KBM-7 (cell line): ENCODE measurements around the gene TAF4.
"Not testable (repeated sequence)": the region's sequence is repeated elsewhere in the genome, so short reads cannot be mapped to it uniquely, and the experiment has no call there.

ENCODE experiments used
- DNase-seq: peaks from one replicate; pipeline ENCODE4 v3.0.0-alpha.2; 2015
- in situ Hi-C: fragments of 300-500 bp; cut with MboI; formaldehyde crosslinking; loops from 2 replicates; pipeline ENCODE4 v1.14.3; 2020; ENCODE audit warnings: low sequenced_read_pairs, low pct_unique_long_range_greater_than_20kb, mixed read lengths

Gene TAF4

DNA sequence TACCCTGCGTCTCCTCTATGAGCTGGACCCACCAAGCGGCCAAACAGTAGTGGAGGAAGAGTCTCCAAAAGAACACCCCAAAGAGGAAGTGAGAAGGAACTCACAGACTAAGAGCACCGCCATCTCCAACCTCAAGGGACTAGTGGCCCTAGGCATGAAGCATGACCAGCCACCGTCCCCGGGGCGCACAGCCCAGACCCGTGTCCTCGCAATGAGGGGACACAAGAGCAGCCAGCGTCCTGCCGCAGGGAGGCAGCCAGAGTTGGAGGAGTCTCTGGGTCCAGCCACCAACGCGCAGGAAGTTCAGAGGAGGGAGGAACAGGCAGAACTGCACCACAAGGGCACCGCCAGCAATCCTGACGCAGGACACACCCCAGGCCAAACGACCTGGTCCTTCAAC lies 72.6 kb downstream of the TAF4 start:
- in situ Hi-C loops = no loop called here
- DNase-seq = no peak

DNA sequence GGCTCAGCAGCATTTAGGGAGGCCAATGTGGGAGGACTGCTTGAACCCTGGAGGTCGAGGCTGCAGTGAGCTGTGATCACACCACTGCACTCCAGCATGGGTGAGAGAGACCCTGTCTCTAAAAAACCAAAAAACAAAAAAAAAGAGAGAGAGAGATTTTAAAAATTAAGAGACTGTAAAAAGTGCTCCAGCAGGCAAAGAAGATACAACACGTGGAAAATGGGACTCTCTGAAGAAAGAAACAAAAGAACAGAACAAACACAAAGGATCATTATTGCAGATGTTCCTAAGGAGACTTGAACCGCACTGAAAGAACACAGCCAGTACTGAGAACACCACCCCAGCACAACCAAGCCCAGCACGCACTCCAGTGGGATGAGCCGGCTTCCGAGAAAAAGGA lies 74.2 kb downstream of the TAF4 start:
- in situ Hi-C loops = no loop called here
- no peak for DNase-seq

DNA sequence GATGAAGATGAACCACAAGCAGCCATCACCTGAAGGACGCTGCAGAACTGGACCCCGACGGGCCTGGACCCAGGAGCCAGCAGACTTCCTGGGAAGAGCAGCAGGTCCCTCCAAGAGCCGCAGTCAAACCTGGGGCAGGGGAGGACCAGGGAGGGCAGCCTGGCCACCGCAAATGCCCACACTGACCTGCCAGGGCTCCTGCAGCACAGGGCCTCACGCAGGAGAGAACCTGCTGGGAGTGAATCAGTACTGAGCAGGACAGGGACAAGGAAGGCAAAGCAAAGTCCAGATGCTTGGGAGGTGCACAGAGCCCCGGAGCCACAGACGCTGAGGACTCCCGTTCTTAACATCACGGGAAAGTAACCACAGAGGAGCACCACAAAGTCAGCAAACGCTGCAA lies 75.2 kb downstream of the TAF4 start:
- no peak for DNase-seq
- in situ Hi-C loops = no loop called here

DNA sequence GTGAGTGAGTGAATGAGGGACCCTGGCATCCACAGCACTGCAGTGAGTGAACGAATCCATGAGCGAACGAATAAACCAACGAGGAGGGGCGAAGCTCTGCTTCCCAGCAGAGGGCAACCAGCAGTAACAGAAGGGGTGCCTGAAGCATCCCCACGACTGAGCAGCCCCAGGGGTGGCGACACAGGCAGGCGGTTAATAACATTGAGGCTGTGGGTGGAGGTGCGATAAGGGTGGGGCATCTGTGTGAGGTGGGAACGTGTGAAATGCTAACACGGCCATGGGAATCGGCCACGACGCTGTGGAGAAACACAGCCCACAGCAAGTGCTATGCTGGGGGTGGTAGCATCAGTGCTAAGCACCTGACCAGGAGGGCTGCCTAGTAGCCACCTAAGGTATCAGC lies 75.9 kb downstream of the TAF4 start:
- in situ Hi-C loops = no loop called here
- no peak for DNase-seq

DNA sequence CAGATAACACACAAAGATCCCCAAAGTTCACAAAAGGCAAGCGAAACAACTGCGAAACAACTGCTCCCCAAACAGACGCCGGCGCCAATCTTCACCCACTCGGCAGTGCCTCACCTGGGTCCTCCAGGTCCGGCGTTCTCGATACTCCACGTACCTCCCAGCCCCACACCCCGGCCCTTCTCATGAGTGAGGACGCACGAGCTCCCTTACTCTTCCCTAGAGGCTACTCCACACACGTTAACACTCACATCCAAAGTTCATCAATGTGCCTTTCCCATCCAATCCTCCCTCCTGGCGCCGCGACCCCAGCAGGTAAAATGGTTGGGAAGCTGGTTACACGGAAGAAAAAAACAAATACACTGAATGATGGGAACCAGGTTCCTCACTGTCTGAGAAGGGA lies 77.0 kb downstream of the TAF4 start:
- DNase-seq = no peak

DNA sequence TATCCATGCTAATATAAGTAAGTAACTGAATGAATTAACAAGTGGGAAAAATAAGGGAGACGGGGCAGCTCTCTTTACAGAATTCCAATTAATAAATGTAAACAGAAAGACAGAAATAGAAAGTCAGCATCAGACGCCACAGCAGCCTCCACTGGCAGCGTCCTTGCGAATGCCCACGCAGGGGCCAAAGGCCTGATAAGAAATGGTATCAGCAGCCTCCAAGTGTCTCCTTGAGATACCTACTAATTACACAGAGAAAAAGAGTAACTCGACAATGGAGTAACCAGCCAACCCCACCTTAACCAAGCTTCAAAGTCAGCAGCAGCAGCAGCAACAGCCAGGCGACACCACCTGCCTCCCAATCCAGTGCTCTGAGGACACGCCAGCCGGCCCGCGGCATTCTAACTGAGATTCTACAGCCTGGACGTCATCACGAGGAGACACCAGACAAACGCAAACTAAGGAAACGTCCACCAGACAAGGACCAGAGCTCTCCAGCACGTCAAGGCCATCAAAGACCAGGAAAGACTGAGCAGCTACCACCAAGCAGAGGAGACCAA lies 78.8 kb downstream of the TAF4 start:
- DNase-seq = no peak
- in situ Hi-C loops = no loop called here

More for the DNA sequence above, 77.0 kb downstream of the TAF4 start:
- in situ Hi-C loops = no loop called here

DNA sequence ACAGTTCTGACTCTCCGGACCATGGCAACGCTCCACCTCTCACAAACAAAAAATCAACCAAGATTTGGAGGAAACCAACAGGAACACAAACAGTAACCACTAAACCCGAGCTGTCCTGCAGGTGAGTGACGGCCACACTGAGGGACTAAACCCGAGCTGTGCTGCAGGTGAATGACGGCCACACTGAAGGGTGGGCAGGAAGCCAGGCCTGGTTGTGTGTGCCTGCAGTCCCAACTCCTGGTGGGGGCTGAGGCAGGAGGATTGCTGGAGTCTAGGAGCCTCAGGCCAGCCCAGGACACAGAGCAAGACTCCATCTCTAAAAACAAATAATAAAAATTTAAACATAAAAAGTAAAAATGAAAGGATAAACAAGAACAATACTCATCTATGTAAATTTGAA lies 80.6 kb downstream of the TAF4 start:
- no peak for DNase-seq
- in situ Hi-C loops = no loop called here

DNA sequence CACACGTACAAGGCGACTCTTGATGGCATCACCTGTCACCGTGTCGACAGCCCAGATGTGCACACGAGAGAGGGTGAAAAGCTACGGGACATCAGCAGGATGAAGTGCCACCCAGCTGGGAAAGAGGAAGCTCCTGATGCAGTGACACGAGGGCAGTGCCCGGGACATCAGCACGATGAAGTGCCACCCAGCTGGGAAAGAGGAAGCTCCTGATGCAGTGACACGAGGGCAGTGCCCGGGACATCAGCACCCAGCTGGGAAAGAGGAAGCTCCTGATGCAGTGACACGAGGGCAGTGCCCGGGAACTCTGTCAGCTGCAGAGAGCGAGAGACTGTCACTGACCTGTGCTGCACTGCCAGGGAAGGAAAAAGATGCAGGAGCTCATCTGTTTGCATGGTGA lies 81.2 kb downstream of the TAF4 start:
- peak; percentile 16 for DNase-seq

DNA sequence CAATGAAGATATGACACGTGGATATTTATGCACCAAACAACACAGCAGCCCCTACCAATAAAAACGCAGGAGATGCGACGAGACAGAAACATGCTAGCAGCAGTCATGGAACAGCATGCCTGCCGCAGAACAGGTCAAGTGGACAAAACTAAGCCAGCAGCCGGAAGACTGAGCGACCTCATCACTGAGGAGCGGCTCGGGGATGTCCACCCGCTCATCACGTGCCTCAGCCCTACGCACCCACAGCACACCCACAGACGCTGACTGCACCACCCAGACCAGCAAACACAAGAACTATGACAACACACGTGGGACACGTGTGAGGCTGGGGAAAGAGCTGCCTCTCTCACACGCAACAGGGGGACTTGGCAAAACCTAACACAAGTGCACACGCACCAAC lies 81.7 kb downstream of the TAF4 start:
- DNase-seq = no peak
- in situ Hi-C loops = no loop called here

More for the DNA sequence above, 81.2 kb downstream of the TAF4 start:
- in situ Hi-C loops = not testable (repeated sequence)

DNA sequence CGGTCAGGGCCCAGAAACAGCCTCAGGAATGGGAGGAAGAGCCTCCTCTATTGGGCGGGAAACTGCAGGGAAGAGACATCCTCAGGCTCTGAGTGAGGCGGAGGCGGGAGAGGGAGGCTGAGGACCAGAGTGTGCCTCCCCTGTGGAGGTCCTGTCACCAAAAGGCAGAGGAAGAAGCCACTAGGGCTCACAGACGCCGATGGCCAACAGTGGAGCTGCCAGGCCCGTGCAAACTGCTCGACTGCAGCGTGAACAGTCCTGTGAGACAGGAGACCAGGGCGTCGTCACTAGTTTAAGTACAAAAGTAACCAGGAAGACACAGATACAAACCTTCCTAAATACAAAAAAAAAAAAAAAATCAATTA lies 82.7 kb downstream of the TAF4 start:
- DNase-seq = no peak
- in situ Hi-C loops = no loop called here

DNA sequence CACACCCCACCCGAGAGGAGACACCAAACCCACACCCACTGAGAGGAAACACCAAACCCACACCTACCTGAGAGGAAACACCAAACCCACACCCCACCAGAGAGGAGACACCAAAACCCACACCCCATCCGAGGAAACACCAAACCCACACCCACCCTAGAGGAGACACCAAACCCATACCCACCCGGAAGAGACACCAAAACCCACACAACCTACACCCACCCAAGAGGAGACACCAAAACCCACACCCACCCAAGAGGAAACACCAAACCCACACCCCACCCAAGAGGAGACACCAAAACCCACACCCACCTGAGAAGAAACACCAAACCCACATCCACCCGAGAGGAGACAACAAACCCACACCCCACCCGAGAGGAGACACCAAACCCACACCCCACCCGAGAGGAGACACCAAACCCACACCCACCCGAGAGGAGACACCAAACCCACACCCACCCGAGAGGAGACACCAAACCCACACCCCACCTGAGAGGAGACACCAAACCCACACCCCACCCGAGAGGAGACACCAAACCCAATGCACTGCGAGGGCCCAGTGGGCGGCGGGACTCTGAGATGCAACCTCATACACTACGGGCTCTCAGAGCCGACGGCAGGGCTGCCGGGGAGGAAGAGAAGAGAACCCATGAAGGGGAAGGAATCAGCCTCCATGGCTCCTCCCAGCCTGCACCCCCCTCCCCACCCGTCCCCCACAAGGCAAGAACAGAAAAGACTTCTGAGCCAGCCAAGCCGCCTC lies 83.3 kb downstream of the TAF4 start:
- in situ Hi-C loops = no loop called here
- no peak for DNase-seq

DNA sequence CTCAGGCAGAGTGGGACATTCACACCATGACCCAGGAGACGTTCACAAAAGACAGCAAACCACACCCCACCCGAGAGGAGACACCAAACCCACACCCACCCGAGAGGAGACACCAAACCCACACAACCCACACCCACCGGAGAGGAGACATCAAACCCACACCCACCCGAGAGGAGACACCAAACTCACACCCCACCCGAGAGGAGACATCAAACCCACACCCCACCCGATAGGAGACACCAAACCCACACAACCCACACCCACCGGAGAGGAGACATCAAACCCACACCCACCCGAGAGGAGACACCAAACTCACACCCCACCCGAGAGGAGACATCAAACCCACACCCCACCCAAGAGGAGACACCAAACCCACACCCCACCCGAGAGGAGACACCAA lies 84.0 kb downstream of the TAF4 start:
- in situ Hi-C loops, DNase-seq: not testable (repeated sequence)

DNA sequence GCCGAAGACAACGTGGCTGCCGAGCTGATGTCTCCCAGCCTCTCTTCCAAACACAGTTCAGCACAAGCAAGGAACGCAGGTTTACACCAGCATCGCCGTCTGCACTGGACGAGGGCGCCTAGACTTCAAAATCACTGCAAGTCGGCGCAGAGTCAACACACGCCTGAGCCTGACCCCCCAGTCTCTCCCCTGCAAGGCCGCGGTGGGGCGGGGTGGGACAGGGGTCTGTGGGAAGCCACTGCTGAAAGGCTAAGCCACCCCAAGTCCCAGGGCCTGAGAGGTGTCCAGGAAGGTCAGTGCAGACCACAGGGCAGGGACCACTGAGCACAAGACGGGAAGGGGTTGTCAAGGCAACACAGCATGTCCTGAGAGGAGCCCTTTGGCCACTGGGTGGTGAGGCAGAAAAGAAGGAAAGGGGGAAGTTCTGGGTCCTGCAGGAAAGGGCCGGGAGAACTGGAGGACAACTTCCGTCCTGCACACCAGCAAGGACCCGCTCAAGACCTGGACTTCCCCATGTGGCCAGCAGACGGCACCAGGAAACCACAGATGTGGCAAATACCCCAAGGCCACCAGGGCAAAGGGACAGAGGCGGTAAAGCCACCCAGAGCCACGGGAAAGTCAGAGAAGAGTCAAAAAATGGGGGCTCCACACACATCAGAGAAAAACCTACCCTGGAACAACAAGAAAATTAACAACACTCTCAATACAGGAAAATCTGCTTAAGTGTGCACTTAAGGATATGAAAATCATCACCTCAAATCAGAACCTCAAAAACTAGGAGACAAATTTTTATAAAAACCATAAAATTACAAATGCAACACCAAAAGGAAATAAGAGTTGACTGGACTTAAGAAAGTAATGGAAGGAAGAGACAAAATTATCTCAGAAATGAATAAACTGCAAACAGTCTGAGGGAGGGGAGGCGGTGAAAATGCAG lies 84.8 kb downstream of the TAF4 start:
- DNase-seq = peak; percentile 43
- in situ Hi-C loops = no loop called here

DNA sequence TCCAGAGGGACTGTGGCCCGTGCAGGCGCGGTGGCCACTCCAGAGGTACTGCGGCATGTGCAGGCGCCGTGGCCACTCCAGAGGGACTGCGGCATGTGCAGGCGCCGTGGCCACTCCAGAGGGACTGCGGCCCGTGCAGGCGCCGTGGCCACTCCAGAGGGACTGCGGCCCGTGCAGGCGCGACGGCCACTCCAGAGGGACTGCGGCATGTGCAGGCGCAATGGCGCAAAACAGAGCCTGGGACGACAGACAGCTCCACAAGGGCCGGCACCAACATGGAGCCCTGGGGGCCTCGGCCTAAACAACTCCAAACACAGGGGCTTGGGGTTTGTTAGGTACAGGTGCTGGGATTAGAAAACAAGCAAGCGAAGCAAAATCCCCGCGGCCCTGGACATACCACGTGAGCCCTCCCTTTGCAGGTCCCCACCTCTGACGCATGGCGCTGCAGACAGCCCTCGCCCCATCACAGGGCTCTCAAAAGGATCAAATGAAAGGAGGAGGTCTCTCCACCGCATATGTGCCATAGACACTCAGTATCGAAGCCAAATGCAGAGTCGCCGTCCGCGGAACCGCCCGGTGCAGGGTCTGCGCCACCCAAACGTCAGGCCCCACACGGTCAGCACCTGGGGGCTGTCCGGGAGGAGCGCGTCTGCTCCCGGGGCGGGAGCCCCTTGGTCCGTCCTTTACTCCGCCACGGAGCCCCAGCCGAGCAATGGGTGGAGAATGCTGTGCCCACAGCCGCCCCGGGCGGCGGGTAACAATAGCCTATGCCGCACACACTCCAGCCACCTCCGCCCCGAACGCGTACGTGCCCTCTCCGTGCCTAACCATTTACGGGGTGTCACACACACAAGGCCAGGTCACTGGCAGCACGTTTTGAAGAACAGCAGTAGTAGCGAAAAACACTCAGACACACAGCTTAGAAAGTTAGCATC lies 85.7 kb downstream of the TAF4 start:
- DNase-seq = no peak
- in situ Hi-C loops = no loop called here

DNA sequence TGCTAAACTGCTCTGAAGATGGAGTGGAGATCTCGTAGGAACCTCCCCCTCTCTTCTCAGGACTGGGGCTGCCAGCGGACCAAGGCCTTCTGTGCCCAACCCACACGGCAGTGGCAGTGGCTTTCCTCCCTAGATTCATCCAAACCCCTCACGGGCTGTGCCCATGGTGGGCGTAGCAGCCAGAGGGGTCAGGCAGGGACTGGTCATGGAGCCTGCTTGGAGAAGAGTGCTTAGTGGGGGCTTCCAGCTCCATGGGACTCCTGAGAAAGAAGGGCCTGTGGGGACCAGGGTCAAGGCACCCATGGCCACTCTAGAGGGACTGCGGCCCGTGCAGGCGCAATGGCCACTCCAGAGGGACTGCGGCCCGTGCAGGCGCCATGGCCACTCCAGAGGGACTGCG lies 86.6 kb downstream of the TAF4 start:
- in situ Hi-C loops = no loop called here

DNA sequence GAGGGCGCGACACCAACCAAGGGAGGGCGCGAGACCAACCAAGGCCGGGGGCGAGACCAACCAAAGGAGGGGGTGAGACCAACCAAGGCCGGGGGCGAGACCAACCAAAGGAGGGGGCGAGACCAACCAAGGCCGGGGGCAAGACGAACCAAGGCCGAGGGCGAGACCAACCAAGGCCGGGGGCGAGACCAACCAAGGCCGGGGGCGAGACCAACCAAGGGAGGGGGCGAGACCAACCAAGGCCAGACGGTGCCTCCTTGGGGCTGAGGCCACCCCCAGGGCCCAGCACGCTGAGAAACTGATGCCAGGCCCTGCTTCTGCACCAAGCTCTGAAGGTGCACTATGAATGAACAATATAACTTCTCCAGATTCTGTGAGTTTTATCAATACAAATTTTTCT lies 87.2 kb downstream of the TAF4 start:
- in situ Hi-C loops = no loop called here
- no peak for DNase-seq

More for the DNA sequence above, 86.6 kb downstream of the TAF4 start:
- no peak for DNase-seq

DNA sequence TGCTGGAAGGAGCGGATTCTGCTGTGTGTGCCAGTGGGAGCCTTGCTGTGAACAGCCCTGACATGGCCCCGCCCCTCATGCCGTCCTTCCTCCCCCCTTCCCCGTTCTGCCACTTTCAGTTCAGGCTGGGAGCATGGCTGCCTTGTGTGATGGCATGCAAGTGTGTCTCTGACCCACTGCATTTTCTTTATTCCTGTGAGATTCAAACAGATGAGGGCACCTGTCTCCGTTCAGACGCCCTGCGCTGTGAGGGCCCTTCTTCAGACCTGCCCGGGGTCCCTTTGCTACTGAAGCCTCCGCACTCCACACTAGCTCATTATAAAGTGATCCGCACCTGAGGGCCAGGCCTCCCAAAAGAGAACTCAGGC lies 88.3 kb downstream of the TAF4 start:
- in situ Hi-C loops = no loop called here
- DNase-seq = no peak

DNA sequence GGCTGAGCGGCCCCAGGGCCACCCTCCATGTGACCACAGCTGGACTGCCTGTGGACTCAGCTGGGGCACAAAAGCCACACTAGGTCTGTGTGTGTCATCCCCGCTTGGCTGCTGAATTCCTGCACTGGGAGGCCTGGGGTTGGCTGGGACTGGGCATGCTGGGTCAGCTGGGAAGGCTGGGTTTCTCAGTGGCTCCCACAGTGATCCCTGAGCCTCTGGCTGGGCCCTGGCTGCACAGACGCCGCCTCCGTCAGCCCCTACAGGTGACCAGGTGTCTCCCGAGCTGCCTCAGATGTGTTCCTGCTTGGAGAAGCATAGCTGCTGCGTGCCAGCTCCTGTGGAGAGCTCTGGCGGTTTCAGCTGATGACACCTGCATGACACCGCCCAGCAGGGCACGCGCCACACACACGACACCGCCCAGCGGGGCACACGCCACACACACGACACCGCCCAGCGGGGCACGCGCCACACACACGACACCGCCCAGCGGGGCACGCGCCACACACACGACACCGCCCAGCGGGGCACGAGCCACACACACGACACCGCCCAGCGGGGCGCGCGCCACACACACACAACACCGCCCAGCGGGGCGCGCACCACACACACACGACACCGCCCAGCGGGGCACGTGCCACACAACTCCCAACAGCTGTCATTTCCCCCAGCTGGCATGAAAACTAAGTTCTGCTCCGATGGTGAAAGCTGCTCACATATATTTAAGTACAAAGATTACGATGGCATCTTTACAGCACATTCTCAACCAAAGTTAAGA lies 88.8 kb downstream of the TAF4 start:
- DNase-seq = no peak
- in situ Hi-C loops = no loop called here

DNA sequence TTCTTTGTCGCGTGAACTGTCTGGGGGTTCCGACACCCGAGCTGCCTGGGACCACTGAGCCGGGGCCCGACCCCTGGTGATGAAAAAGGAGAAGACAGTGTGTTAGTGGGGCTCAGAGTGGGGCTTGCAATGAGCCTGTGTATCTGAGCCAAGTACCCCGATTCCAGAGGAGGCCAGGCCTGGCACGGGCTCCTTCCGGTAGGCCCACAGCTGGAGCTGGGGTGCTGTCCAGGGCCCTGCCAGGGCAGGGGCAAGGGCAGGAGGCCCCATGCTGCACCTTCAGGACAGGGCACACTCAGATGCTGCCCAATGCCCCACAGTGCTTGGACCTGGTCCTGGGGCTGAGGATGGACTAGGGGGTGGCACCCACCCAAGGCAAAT lies 89.4 kb downstream of the TAF4 start:
- DNase-seq = no peak
- in situ Hi-C loops = no loop called here
